ENCODE results near the gene TPP1.

TPP1 gene

GRCh38 chr11:6606471-6607189 is 12.6 kb downstream of the TPP1 start:
- Histone ChIP-seq H3K9me3 (ENCODE audit: insufficient read depth, low read depth, low read length) (no peaks in the 10 kb centered on the region), H3K79me2 (ENCODE audit: insufficient read depth, low read length) (peaks cover 98% of the 10 kb centered on the region), H3K9me2 (replicated peaks; ENCODE audit: low read depth, low read length) (no peaks in the 10 kb centered on the region), H2AFZ (ENCODE audit: low read length) (no peak overlapping the region), H3F3A (ENCODE audit: low read depth) (0 out of 2 replicates have a peak, but pooled peaks cover 10% of the 10 kb centered on the region), H3K9ac (ENCODE audit: low read depth, low read length, poor library complexity, severe bottlenecking) (peak overlapping the region; percentile 97), H3K4me2 (ENCODE audit: low read depth, low read length, poor library complexity, severe bottlenecking) (peak overlapping the region; percentile 85), H4K20me1 (ENCODE audit: insufficient read depth, low read length, poor library complexity, severe bottlenecking) (peaks cover 44% of the 10 kb centered on the region), H3K4me3 (ENCODE audit: low read length, poor library complexity, severe bottlenecking) (peak overlapping the region; percentile 99), H3K36me3 (ENCODE audit: insufficient read depth, low read length) (peaks cover 34% of the 10 kb centered on the region; the same call in 1 of the 2 replicates), H3K4me1 (ENCODE audit: insufficient read depth, low read length, poor library complexity, severe bottlenecking) (peaks cover 56% of the 10 kb centered on the region), H3K27me3 (ENCODE audit: insufficient read depth, low read length, poor library complexity, severe bottlenecking) (no peaks in the 10 kb centered on the region)
- no peak for TF ChIP-seq EZH2phosphoT487 (IDR thresholded peaks at IDR 0.05; ENCODE audit: borderline replicate concordance)
- TF ChIP-seq, protein P1, sequence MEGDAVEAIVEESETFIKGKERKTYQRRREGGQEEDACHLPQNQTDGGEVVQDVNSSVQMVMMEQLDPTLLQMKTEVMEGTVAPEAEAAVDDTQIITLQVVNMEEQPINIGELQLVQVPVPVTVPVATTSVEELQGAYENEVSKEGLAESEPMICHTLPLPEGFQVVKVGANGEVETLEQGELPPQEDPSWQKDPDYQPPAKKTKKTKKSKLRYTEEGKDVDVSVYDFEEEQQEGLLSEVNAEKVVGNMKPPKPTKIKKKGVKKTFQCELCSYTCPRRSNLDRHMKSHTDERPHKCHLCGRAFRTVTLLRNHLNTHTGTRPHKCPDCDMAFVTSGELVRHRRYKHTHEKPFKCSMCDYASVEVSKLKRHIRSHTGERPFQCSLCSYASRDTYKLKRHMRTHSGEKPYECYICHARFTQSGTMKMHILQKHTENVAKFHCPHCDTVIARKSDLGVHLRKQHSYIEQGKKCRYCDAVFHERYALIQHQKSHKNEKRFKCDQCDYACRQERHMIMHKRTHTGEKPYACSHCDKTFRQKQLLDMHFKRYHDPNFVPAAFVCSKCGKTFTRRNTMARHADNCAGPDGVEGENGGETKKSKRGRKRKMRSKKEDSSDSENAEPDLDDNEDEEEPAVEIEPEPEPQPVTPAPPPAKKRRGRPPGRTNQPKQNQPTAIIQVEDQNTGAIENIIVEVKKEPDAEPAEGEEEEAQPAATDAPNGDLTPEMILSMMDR (conservative IDR thresholded peaks at IDR 0.05; ENCODE audit: low read length), result no peak

GRCh38 chr11:6604790-6605189 is 14.4 kb downstream of the TPP1 start:
- H3K36me3 ChIP-seq (ENCODE audit: insufficient read depth, low read length), result peaks cover 32% of the 10 kb centered on the region; the same call in 1 of the 2 replicates

GRCh38 chr11:6604081-6604626 is 15.1 kb downstream of the TPP1 start:
- H3K27me3 ChIP-seq (ENCODE audit: insufficient read depth, low read length, poor library complexity, severe bottlenecking), result no peaks in the 10 kb centered on the region
- no peaks in the 10 kb centered on the region for H3K9me3 ChIP-seq (ENCODE audit: insufficient read depth, low read depth, low read length)
- H4K20me1 ChIP-seq (ENCODE audit: insufficient read depth, low read length, poor library complexity, severe bottlenecking), result peaks cover 52% of the 10 kb centered on the region
- peak overlapping the region; percentile 97 for H3K9ac ChIP-seq (ENCODE audit: low read depth, low read length, poor library complexity, severe bottlenecking)
- peaks cover 98% of the 10 kb centered on the region for H3K79me2 ChIP-seq (ENCODE audit: insufficient read depth, low read length)
- peaks cover 32% of the 10 kb centered on the region; the same call in 1 of the 2 replicates for H3K36me3 ChIP-seq (ENCODE audit: insufficient read depth, low read length)
- peak overlapping the region; percentile 85 for H3K4me2 ChIP-seq (ENCODE audit: low read depth, low read length, poor library complexity, severe bottlenecking)
- H3K4me1 ChIP-seq (ENCODE audit: insufficient read depth, low read length, poor library complexity, severe bottlenecking), result peaks cover 72% of the 10 kb centered on the region
- no peaks in the 10 kb centered on the region for H3K9me2 ChIP-seq (replicated peaks; ENCODE audit: low read depth, low read length)
- TF ChIP-seq EZH2phosphoT487 (IDR thresholded peaks at IDR 0.05; ENCODE audit: borderline replicate concordance), result no peak
- TF ChIP-seq, protein P1 (conservative IDR thresholded peaks at IDR 0.05; ENCODE audit: low read length), result peak; percentile 43
- H3F3A ChIP-seq (ENCODE audit: low read depth), result 0 out of 2 replicates have a peak, but pooled peaks cover 10% of the 10 kb centered on the region
- H3K4me3 ChIP-seq (ENCODE audit: low read length, poor library complexity, severe bottlenecking), result peak overlapping the region; percentile 99
- H2AFZ ChIP-seq (ENCODE audit: low read length), result peak overlapping the region; percentile 87

More at GRCh38 chr11:6604790-6605189, 14.4 kb downstream of the TPP1 start:
- Histone ChIP-seq H3K9me2 (replicated peaks; ENCODE audit: low read depth, low read length) (no peaks in the 10 kb centered on the region), H3F3A (ENCODE audit: low read depth) (0 out of 2 replicates have a peak, but pooled peaks cover 10% of the 10 kb centered on the region), H3K4me3 (ENCODE audit: low read length, poor library complexity, severe bottlenecking) (peak overlapping the region; percentile 99), H4K20me1 (ENCODE audit: insufficient read depth, low read length, poor library complexity, severe bottlenecking) (peaks cover 47% of the 10 kb centered on the region), H3K9ac (ENCODE audit: low read depth, low read length, poor library complexity, severe bottlenecking) (peak overlapping the region; percentile 97), H3K9me3 (ENCODE audit: insufficient read depth, low read depth, low read length) (no peaks in the 10 kb centered on the region), H3K4me1 (ENCODE audit: insufficient read depth, low read length, poor library complexity, severe bottlenecking) (peaks cover 66% of the 10 kb centered on the region), H3K4me2 (ENCODE audit: low read depth, low read length, poor library complexity, severe bottlenecking) (peak overlapping the region; percentile 85), H2AFZ (ENCODE audit: low read length) (no peak overlapping the region), H3K79me2 (ENCODE audit: insufficient read depth, low read length) (peaks cover 98% of the 10 kb centered on the region), H3K27me3 (ENCODE audit: insufficient read depth, low read length, poor library complexity, severe bottlenecking) (no peaks in the 10 kb centered on the region)
- TF ChIP-seq EZH2phosphoT487 (IDR thresholded peaks at IDR 0.05; ENCODE audit: borderline replicate concordance), result no peak
- TF ChIP-seq, protein P1 (conservative IDR thresholded peaks at IDR 0.05; ENCODE audit: low read length), result no peak

All from Loucy (cell line).